NCI-H524 (cell line): Measurements from ENCODE around the gene EXOC4.
"Not testable (repeated sequence)": the region's sequence is repeated elsewhere in the genome, so short reads cannot be mapped to it uniquely, and the experiment has no call there.

Experiments
- DNase-seq, 2 experiments: peaks; one replicate each; lab custom pipeline; 2025; lab: John Stamatoyannopoulos, UW

EXOC4 gene

GRCh38 chr7:133978502-133979295 is 725.8 kb downstream of the EXOC4 start:
- DNase-seq: peak in 1 of 2 experiments; percentile 47

DNA sequence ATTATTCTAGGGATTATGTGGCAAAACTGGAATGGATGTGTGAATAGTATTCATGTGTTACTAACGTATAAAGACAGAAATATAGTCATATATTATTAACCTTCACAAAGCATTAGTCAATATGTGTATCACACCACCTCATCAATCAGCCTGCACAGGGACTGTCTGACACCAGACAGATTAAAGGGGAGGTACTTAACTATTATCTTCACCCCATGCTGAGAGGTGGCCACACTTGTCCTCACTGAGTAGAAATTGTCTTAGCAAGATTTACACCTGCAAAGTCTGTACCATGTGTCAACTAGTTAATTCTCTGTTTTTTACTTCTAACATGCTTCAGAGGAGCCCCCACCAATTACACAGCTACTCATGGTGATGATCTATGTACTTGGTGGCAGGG is 727.9 kb downstream of the EXOC4 start:
- DNase-seq: peak in 1 of 2 experiments; percentile 36

DNA sequence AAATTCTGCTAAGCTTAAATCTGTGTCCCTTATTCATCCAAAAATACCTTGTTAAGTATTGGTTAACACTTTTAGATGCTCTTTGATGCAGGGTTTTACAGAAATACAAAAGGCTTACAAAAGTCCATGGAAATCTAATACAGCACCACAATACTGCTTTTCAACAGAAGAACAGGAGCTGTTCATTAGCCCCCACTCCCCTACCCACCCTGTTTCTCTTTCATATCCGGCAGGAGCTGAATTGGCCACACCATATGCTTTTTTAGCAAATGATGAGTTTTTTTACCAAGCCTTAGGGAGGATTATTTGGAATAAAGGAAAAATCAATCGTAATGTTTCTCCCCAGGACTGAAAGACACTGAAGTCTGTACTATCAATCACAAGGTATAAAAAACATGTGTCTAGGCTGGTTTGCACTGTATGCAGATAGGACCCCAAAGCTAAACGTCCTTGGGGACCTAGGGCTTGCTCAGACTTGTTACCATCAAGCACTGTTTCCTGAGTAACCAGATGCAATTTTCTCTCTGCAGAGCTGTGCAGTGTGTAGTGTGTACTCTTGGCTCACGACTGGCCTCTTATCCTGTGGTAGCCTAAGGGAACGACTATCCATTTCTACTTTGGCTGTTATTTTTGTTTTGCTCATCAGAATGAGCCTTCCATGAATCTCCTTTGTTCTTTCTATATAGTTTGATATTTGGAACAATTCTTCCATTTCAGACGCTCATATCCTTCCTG is 731.0 kb downstream of the EXOC4 start:
- DNase-seq: peak in 1 of 2 experiments; percentile 52

DNA sequence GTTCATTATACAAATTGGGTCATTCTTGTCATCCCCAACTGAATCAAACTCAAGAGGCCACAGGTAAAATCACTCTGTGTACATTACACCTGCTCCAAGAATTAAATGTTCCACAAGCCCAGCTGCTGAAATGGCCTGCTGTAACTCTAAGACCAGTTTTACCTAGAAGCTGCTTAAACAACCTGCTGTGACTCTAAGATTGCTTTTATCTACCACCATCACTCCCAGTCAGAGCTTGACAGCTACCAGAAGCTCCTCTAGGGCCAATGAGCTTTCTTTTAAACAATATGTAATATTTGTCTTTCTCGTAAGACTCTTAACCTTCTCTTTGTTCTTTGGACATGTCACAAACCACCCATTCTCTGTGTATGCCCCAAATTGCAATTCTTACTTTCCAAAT is 732.4 kb downstream of the EXOC4 start:
- no peak for DNase-seq

DNA sequence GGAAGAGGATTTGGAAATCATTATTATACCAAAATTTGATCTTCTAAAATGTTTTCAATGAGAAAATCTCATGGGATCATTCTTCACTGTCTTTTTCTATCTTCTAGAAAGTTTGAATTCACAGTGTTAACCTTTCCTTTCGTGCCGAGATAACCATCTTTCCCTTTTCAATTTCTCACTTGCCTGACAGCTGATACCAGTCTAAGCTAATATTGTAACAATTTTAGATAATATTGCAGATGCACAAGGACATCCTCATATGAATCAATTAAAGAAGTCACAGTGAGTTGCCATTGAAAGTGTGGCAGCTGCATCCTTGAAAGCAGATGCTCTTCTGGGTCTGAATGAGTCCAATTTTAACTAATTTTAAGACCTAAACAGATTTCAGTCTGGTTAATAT is 734.7 kb downstream of the EXOC4 start:
- DNase-seq: peak; percentile 13 to 40

GRCh38 chr7:133993547-133993946 is 740.7 kb downstream of the EXOC4 start:
- no peak for DNase-seq

DNA sequence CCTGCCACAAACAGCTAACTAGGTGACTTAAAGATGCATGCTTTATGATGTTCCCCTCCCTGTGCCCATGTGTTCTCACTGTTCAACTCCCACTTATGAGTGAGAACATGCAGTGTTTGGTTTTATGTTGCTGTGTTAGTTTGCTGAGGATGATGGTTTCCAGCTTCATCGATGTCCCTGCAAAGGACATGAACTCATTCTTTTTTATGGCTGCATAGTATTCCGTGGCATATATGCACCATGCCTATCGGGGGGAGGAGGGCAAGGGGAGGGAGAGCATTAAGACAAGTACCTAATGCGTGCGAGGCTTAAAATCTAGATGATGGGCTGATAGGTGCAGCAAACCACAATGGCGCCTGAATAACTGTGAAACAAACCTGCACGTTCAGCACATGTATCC is 741.2 kb downstream of the EXOC4 start:
- not testable (repeated sequence) for DNase-seq

GRCh38 chr7:133997463-133997862 is 744.6 kb downstream of the EXOC4 start:
- DNase-seq: no peak

DNA sequence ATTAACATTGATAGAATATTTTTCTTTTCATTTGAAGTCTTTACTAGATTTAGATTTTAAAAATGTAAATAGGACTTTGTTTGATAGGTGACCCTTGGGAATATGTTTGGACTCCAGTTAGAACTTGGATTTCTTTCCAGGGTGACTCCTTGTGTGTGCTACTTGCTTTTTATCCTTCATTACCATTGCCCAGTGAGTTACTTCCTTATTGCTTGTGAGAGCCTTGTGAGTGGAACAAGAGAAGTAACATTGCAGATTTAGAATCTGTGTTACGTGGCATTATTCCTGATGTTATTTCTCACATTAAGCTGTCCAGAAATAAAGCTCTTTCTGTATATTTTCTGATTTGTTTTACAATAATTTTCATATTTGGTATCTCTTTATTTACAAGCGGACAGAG is 746.3 kb downstream of the EXOC4 start:
- no peak for DNase-seq

DNA sequence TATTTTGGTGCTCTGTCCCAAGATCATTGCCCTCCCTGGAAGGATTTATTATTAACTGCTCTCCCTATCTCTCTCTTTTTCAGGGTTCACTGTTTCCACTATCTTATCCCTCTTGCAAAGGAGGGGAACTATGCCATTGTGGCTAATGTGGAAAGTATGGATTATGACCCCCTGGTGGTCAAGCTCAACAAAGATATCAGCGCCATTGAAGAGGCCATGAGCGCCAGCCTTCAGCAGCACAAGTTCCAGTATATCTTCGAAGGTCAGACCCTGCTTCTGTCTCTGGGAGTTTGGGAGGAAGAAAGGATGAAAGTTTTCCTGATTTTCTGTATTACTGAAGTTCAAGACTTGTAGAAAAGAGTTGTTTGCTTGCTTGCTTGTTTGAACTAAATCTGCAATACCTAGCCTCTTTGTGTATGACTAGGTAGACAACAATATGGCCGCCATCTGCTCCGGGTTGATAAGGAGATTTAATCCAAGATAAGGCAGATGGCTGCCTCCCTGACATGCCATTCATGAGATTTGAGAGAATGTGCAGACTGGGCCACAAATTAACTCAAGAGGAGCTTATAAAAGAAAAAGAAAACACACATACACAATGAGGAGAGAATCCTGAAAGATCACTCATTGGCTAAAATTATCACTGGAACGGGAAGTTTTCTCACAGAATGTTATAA is 752.1 kb downstream of the EXOC4 start:
- DNase-seq: peak; percentile 72 to 92

DNA sequence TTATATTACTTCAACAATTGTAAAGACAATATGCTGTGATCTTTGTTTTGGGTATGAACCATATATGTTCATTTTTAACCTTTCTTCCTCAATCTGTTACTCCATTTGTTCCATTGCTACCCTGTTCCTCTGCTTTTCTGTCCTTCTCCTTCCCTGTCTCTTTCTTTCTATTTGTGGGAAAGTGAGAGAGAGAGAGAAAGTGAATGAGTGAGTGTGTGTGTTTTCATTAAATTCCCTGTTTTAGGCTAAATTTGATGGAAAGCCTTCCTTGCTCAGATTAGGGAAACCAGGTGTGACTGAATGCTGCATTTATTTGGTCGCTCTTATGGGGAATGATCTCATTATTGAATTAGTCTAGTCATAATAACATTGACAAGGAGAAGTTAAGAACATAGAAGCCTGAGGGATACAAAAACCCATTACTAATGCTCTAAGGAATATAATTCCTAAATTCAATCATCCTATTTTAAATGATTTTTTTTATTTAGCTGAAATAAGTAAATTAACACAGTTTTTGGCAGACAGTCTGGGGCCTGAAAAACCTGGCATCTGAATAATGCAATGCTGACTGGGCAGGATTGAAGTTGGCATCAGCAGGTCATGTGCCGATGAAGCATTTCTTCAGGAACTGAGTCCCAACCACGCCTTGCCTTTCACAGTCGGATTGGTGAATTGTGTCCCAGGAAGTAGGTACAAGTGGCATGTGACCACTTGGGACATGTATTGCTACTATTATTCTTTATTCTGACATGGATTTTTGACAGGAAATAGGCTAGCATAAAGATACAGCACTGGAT is 756.6 kb downstream of the EXOC4 start:
- no peak for DNase-seq

- no peak for DNase-seq
These were observed 760.4 kb downstream of the EXOC4 start for GRCh38 chr7:134013249-134013648.

- no peak for DNase-seq
These were observed 762.1 kb downstream of the EXOC4 start for GRCh38 chr7:134014935-134015334.

GRCh38 chr7:134016223-134016941 is 763.5 kb downstream of the EXOC4 start:
- DNase-seq: peak in 1 of 2 experiments; percentile 53

DNA sequence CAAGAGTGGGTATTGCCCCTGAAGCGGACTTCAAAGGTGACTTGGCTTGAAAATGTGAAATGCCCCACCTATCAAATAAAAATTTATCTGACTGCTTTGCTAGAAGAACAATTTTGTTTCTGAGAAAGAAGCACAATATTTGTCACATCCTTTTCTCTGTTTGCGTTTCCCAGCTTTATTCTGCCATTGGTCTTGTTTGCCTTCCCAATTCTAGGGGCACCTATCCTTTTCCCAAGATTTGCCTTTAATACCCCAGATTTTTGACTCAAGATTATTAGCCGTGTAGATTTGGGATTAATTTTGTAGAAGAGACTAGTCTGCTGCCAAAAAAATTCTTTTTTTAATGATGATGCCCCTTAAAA is 764.0 kb downstream of the EXOC4 start:
- DNase-seq: no peak

DNA sequence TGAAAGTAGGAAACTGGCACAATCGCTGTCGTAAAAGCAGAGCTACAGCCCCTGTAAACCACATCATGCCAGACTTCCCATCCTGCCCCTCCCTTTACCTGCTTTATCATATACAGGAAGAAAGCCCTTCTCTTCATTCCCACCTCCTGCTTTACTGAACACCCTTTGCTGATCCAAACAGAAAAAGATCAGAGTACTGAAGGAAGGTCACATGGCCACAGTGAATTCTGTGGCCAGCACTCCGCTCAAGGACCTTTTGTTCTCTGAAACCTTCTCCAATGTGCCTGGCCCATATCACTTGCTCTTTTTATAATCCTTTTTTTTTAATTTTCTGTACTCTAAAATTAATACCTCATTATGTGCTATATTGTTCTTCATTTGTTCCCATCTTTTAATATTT is 765.4 kb downstream of the EXOC4 start:
- DNase-seq: no peak

DNA sequence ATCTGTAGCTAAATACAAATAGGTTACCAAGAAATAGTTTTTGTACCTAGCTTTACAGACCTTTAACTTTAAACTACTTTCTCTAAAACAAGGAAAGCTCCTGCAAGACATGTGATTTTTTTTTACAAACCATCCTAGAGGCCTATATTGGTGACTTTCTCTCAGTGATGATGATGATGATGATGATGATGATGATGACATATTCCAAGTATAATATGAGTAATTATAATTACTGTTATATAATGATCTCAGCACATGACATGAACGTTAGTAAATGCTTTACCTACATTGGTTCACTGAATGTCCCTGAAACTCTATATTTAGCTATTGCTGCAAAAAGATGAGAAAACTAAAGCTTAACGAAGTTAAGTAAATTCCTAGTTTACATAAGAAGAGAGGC is 766.4 kb downstream of the EXOC4 start:
- DNase-seq: no peak

- no peak for DNase-seq
These were observed 769.0 kb downstream of the EXOC4 start for GRCh38 chr7:134021836-134022235.

DNA sequence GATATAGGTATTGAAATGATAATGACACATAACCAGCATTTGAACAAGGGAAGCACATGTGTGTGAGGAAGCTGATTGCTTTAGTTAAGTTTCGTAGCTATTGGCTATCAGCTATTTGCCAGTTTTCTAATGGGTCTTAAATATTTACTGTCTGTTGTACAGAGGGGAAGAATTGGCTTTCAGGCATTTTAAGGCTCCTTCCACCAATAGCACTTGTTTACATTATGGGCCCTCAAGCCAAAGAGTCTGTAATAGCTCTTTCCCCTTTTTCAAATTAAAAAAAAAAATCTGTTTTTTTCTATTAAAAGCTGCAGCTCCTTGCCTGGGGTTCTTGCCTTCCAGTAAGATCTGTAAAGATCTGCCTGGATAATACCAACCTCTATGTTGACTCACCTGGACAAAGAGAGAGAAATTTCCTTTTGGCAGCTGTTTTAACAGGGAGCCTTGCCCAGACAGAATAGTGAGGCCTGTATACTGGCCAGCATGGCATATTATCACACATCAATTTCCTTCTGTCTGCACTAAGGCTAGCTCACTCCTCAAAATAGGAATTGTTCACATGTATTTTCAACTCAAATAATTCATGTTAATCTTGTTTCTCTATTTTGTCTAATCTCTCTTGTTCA is 769.5 kb downstream of the EXOC4 start:
- no peak for DNase-seq

- DNase-seq: no peak
These were observed 771.9 kb downstream of the EXOC4 start for GRCh38 chr7:134024739-134025138.

- DNase-seq: no peak
These were observed 776.0 kb downstream of the EXOC4 start for GRCh38 chr7:134028853-134029252.
